GM13976 (cell line): Measurements from ENCODE around the gene IFNGR2.

ENCODE experiments used
- DNase-seq: peaks from one replicate; pipeline ENCODE4 v3.0.0; 2012; ENCODE audit warnings: low spot score
- CTCF ChIP-seq: IDR thresholded peaks from 2 replicates; pipeline ENCODE4 v1.5.1; 2012; ENCODE audit warnings: borderline replicate concordance, mild to moderate bottlenecking; ENCODE audit not compliant: insufficient read depth; ENCODE audit errors: extremely low read depth, missing control alignments, control extremely low read depth
- in situ Hi-C: fragments of 300-500 bp; cut with MboI; formaldehyde crosslinking; loops from one replicate; pipeline ENCODE4 v1.12.0; 2022; ENCODE audit warnings: low sequenced_read_pairs, mixed read lengths, inconsistent platforms; ENCODE audit not compliant: unreplicated experiment

The IFNGR2 gene

GRCh38 chr21:33430858-33431257, 27.6 kb downstream of the IFNGR2 start:
- in situ Hi-C loops, result no loop called here
- DNase-seq, result no peak
- TF ChIP-seq CTCF, result no peak

GRCh38 chr21:33432496-33432895, 29.3 kb downstream of the IFNGR2 start:
- in situ Hi-C loops, result no loop called here
- TF ChIP-seq CTCF, result no peak
- DNase-seq, result no peak

- in situ Hi-C loops, result no loop called here
- TF ChIP-seq CTCF, result no peak
- no peak for DNase-seq
These were observed 29.8 kb downstream of the IFNGR2 start for GRCh38 chr21:33433001-33433400.

GRCh38 chr21:33433425-33434114, 30.4 kb downstream of the IFNGR2 start:
- no peak for DNase-seq
- no peak for TF ChIP-seq CTCF
- in situ Hi-C loops, result no loop called here

- in situ Hi-C loops, result no loop called here
- no peak for TF ChIP-seq CTCF
- DNase-seq, result peak; percentile 88
These were observed 31.7 kb downstream of the IFNGR2 start for GRCh38 chr21:33434770-33435360.

GRCh38 chr21:33437140-33437539, 33.9 kb downstream of the IFNGR2 start:
- in situ Hi-C loops, result no loop called here
- DNase-seq, result no peak
- TF ChIP-seq CTCF, result no peak
